Calu3 (cell line): ENCODE measurements around the gene ENDOD1. TPM values are rescaled to one million over a fixed set of nuclear protein-coding genes. Genes with fewer than 3 reads are reported as not detected.
"Not testable (repeated sequence)": the region's sequence is repeated elsewhere in the genome, so short reads cannot be mapped to it uniquely, and the experiment has no call there.

Source experiments
- BruUV-seq: library from RNA; stranded (reverse); fragments of 400-500 nt; replicated peaks from 2 replicates; lab custom pipeline; 2021; lab: Mats Ljungman, UMichigan
- CTCF ChIA-PET: fragments of 300-600 bp; sonication (Branson Sonifier 250); formaldehyde crosslinking; loops from one replicate; lab custom pipeline; 2022; ENCODE audit warnings: antibody characterized with exemption; lab: Charles Lee
- DNase-seq: peaks from one replicate; pipeline ENCODE4 v3.0.0; 2022
- H3K27ac Mint-ChIP-seq: one replicate; pipeline ENCODE4 v1.8.0; 2022; ENCODE audit warnings: mixed read lengths; ENCODE audit not compliant: unreplicated experiment
- H3K27me3 Mint-ChIP-seq: one replicate; pipeline ENCODE4 v1.8.0; 2022; ENCODE audit warnings: mixed read lengths; ENCODE audit not compliant: unreplicated experiment
- H3K36me3 Mint-ChIP-seq: one replicate; pipeline ENCODE4 v1.8.0; 2022; ENCODE audit warnings: mild to moderate bottlenecking, moderate library complexity, mixed read lengths; ENCODE audit not compliant: insufficient read depth, unreplicated experiment
- H3K4me1 Mint-ChIP-seq: one replicate; pipeline ENCODE4 v1.8.0; 2022; ENCODE audit warnings: mild to moderate bottlenecking, low read depth, mixed read lengths; ENCODE audit not compliant: unreplicated experiment
- H3K4me3 Mint-ChIP-seq: one replicate; pipeline ENCODE4 v1.8.0; 2022; ENCODE audit warnings: mild to moderate bottlenecking, low read depth, moderate library complexity, mixed read lengths; ENCODE audit not compliant: unreplicated experiment
- H3K9me3 Mint-ChIP-seq: one replicate; pipeline ENCODE4 v1.8.0; 2022; ENCODE audit warnings: low read depth, mixed read lengths; ENCODE audit not compliant: unreplicated experiment
- intact Hi-C: fragments of 100-400 bp; cut with micrococcal nuclease; formaldehyde crosslinking; loops from one replicate; pipeline ENCODE4 v1.10.0; 2022; ENCODE audit not compliant: unreplicated experiment
- total RNA-seq: library from RNA; stranded (reverse); gene quantifications from 2 replicates; pipeline ENCODE4 v1.2.3, GENCODE V29; 2022
- TF ChIP-seq, protein P1 (sequence below): fragments of 200-600 bp; IDR thresholded peaks from one replicate; pipeline ENCODE4 v1.8.0; 2022; ENCODE audit warnings: antibody characterized with exemption; ENCODE audit not compliant: unreplicated experiment

Gene ENDOD1
- total RNA-seq, 1 experiment from 2014 or later = 29.4 TPM

DNA sequence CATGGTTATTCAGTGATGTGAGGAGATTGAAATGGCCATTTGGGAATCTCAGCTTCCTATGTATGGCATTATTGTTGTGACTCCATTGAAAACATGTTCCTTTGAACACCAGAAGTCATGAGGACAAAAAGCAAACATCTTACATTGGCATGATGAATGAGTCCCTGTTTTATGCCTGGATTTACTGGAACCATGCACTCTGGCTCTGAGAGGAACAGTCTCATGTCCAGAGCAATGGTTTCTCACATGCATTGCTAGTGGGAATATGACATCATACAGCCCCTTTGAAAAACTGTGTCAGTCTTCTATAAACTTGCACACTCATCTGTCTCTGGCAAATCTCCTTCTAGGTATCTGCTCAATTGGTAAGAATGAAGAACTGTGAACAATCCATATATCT lies 43.8 kb upstream of the ENDOD1 start:
- Mint-ChIP-seq H3K4me3 (no peak overlapping the region), H3K27me3 (peaks cover 29% of the 10 kb centered on the region), H3K36me3 (no peaks in the 10 kb centered on the region), H3K4me1 (no peaks in the 10 kb centered on the region), H3K27ac (no peak overlapping the region), H3K9me3 (no peaks in the 10 kb centered on the region)
- CTCF ChIA-PET = no interaction called here
- intact Hi-C loops = loop anchor here (5.0 kb wide), 1 partner anchor 64 kb away; no protein-coding TSS in a partner anchor
- no peak for DNase-seq
- TF ChIP-seq, protein P1, sequence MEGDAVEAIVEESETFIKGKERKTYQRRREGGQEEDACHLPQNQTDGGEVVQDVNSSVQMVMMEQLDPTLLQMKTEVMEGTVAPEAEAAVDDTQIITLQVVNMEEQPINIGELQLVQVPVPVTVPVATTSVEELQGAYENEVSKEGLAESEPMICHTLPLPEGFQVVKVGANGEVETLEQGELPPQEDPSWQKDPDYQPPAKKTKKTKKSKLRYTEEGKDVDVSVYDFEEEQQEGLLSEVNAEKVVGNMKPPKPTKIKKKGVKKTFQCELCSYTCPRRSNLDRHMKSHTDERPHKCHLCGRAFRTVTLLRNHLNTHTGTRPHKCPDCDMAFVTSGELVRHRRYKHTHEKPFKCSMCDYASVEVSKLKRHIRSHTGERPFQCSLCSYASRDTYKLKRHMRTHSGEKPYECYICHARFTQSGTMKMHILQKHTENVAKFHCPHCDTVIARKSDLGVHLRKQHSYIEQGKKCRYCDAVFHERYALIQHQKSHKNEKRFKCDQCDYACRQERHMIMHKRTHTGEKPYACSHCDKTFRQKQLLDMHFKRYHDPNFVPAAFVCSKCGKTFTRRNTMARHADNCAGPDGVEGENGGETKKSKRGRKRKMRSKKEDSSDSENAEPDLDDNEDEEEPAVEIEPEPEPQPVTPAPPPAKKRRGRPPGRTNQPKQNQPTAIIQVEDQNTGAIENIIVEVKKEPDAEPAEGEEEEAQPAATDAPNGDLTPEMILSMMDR = no peak
- BruUV-seq = no TSS peak

DNA sequence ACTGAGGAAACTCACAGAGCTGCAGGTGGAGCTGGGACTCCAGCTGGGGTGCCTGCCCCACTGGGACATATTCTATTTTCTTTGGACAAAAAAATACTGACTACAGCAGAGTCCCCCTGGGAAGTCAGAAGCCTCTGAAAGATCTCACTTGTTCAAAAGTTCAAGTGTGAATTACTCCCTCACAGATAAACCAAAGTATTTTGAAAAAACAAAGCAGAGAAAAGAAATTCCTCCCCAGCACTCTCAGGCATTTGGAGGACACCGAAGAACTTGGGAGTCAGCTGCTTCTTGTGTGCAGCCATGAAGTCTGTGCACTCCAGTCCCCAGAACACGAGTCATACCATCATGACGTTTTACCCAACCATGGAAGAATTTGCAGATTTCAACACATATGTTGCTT lies 40.5 kb upstream of the ENDOD1 start, which contains the start of gene KDM4F:
TSS of gene KDM4F (plus strand) at position 301 of the 400 bp plus-strand sequence.
- H3K4me1 Mint-ChIP-seq, H3K27ac Mint-ChIP-seq, H3K36me3 Mint-ChIP-seq, DNase-seq, BruUV-seq, CTCF ChIA-PET, H3K9me3 Mint-ChIP-seq, H3K4me3 Mint-ChIP-seq: not testable (repeated sequence)
- H3K27me3 Mint-ChIP-seq = peaks cover 22% of the 10 kb centered on the region
- intact Hi-C loops = loop anchor here (5.0 kb wide), 1 partner anchor 67 kb away; no protein-coding TSS in a partner anchor

DNA sequence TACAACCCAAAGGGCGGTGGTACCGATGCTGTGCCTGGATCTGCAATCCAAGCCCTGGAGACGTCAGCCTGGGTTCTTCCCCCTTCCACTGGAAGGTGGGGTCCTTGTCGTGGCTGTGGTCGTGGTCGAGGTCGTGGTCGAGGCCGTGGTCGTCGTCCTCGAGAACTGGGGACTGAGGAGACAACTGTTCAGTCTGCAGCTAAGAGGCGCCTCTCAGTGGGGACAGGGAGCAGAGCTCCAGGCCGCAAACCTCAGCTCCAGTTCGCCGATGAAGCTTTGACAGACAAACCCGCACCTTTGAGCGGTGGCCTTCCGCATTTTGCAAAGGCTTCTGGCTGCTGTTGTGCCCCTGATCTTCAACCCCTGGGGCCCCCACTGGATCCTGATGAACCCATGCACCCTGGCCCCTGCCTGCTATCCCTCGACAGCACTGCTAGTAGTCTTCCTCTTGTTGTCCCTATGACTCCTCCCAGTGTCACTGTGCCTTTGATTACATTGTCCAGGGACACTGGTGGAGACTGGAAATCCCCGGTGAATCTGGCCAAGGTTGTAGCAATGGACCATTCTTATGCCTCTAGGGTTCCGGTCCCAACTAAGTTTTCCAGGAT lies 38.9 kb upstream of the ENDOD1 start:
- H3K4me1 Mint-ChIP-seq = no peaks in the 10 kb centered on the region
- H3K9me3 Mint-ChIP-seq = no peaks in the 10 kb centered on the region
- H3K27ac Mint-ChIP-seq = no peak overlapping the region
- no peak for DNase-seq
- CTCF ChIA-PET = no interaction called here
- intact Hi-C loops = no loop called here
- H3K27me3 Mint-ChIP-seq = peaks cover 6% of the 10 kb centered on the region
- BruUV-seq = no TSS peak
- no peaks in the 10 kb centered on the region for H3K36me3 Mint-ChIP-seq
- H3K4me3 Mint-ChIP-seq = no peak overlapping the region
- TF ChIP-seq, protein P1 = no peak

DNA sequence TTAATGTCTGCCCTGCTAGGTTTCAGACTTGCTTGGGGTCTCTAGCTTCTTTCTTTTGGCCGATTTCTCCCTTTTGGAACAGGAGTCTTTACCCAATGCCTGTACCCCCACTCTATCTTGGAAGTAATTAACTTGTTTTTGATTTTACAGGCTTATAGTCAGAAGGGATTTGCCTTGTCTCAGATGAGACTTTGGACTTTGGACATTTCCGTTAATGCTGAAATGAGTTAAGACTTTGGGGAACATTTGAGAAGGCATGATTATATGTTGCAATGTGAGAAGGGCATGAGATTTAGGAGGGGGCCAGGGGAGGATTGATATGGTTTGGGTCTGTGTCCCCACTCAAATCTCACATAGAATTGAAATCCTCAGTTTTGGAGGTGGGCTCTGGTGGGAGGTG lies 35.3 kb upstream of the ENDOD1 start:
- Mint-ChIP-seq H3K27ac (no peak overlapping the region), H3K4me1 (no peaks in the 10 kb centered on the region), H3K9me3 (no peaks in the 10 kb centered on the region), H3K36me3 (no peaks in the 10 kb centered on the region), H3K27me3 (no peaks in the 10 kb centered on the region), H3K4me3 (no peak overlapping the region)
- CTCF ChIA-PET = no interaction called here
- TF ChIP-seq, protein P1 = no peak
- intact Hi-C loops = no loop called here
- no TSS peak for BruUV-seq
- no peak for DNase-seq

DNA sequence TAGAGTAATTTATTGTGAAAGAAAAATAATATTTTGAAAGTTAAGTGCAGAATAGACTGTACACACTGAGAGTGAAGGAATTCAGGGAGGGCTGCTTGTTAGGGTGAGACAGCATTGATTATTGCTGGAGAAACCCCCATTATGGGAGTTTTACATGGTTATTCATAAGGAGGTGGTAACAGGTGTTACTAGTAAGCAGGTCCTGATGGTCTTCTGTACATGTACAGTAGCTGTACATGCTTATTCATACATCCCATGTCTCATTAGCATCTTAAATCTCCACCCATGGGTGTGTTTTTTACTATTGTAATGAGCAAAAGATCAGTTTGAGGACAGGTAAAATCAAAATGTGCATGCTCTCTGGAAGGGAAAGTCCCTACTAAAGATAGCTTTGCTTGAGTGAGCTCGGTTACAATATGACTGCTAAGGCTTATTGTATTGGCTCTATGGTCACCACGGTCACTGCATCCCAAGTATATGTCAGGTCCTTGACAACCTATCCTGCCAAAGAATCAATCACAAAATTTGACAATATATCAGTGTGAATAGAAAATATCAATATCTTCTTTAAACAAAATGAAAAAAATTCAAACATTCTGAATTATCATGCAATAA lies 34.3 kb upstream of the ENDOD1 start:
- H3K27ac Mint-ChIP-seq = no peak overlapping the region
- H3K27me3 Mint-ChIP-seq = no peaks in the 10 kb centered on the region
- no peaks in the 10 kb centered on the region for H3K36me3 Mint-ChIP-seq
- TF ChIP-seq, protein P1 = no peak
- CTCF ChIA-PET = no interaction called here
- H3K4me1 Mint-ChIP-seq = no peaks in the 10 kb centered on the region
- BruUV-seq = no TSS peak
- intact Hi-C loops = no loop called here
- H3K9me3 Mint-ChIP-seq = no peaks in the 10 kb centered on the region
- H3K4me3 Mint-ChIP-seq = no peak overlapping the region
- no peak for DNase-seq
